Sciatic nerve (tissue), 2 donors: ENCODE measurements around the gene SINHCAF. TPM values are rescaled to one million over a fixed set of nuclear protein-coding genes. Genes with fewer than 3 reads are reported as not detected.

Source experiments
- ATAC-seq: fragments of 200-7000 bp; cut with Tn5 transposase; one replicate; pipeline ENCODE4 v1.9.1; 2020; ENCODE audit warnings: mild to moderate bottlenecking, moderate library complexity
- DNase-seq: peaks from one replicate; pipeline ENCODE4 v3.0.0-alpha.2; 2020; ENCODE audit warnings: low spot score
- intact Hi-C: fragments of 100-400 bp; cut with DNase I; formaldehyde crosslinking; loops from one replicate; pipeline ENCODE4 v1.14.2; 2022
- total RNA-seq: library from RNA; stranded (reverse); fragmentation: NEBNext Ultra II Directional; extraction: Animal tissue kit (Norgen Biotek cat#: 25700); gene quantifications from one replicate; pipeline ENCODE4 v1.2.1, GENCODE V29; 2021
- donor health status: DM: no; HTN: no; CAD: no.
- donor health status: DM: no; HTN: no; CAD: no.

Gene SINHCAF
- total RNA-seq, 1 donor from 2014 or later, result 12.4 TPM

DNA sequence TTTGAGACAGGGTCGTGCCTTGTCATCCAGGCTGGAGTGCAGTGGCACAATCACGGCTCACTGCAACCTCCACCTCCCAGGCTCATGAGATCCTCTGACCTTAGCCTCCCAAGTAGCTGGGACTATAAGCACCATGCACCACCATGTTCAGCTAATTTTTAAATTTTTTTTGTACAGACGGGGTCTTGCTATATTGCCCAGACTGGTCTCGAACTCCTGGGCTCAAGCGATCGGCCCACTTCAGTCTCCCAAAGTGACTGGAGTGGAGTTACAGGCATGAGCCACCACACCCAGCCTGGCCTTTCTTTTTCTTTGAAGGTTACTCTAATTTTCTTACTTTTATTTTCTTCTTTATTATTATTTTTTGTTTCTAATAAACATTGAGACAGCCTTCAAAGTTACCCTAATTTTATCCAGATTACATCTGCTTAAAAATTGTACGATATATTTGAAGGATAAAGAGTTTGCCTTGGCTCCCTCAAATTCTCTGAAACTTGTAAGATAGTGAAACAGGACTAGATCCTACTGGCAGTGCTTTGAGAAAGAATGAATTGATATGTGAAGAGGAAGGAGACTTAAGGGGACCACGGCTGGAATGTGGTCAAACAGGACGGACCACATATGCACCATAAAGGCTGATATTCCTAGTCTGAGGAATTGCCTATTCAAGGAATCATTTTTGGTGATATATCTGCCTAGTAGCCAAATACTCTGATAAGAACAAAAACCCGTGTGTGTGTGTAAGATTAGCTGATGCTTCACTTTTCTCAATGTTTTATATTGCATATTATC lies 14.1 kb upstream of the SINHCAF start:
- no peak for DNase-seq
- intact Hi-C loops, result no loop called here
- ATAC-seq, result no peak

DNA sequence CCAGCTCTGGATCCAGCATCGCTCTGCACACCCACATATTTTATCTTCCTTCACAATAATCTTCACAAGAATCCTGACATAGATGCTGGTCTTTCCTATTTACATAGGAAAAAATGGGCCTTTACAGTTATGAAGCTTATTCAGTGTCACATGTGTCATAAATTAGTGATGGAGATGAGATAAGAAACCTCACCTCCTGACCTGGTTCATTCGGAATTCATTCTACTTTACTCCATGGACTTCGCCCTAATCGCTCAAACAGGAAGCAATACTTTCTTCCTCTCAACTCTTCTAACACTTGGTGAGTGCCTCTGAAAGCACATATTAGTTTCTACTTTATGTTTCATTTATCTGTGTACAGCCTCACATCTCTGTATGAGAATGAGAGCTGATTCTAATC lies 12.0 kb upstream of the SINHCAF start:
- ATAC-seq (no peak), DNase-seq (no peak)
- intact Hi-C loops, result no loop called here

DNA sequence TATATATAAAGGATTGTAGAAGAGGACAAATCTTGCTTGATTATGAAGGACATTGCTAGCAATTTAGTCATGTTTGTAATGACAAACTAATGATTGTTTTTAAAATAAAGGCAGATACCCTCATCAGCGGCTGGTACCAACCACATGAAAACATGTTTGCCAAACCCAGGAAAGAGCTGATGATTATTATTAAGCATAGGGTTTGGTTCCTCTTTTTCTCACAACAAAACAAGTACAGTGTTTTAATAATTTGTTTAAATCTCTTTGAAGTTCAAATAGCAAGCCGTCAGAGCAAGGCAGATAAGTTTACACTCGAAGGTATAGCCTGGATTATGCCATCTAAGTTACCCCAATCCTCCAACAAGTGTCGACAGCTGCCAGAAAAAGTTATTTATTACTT lies 5.3 kb upstream of the SINHCAF start:
- DNase-seq (no peak), ATAC-seq (no peak)
- intact Hi-C loops, result no loop called here

DNA sequence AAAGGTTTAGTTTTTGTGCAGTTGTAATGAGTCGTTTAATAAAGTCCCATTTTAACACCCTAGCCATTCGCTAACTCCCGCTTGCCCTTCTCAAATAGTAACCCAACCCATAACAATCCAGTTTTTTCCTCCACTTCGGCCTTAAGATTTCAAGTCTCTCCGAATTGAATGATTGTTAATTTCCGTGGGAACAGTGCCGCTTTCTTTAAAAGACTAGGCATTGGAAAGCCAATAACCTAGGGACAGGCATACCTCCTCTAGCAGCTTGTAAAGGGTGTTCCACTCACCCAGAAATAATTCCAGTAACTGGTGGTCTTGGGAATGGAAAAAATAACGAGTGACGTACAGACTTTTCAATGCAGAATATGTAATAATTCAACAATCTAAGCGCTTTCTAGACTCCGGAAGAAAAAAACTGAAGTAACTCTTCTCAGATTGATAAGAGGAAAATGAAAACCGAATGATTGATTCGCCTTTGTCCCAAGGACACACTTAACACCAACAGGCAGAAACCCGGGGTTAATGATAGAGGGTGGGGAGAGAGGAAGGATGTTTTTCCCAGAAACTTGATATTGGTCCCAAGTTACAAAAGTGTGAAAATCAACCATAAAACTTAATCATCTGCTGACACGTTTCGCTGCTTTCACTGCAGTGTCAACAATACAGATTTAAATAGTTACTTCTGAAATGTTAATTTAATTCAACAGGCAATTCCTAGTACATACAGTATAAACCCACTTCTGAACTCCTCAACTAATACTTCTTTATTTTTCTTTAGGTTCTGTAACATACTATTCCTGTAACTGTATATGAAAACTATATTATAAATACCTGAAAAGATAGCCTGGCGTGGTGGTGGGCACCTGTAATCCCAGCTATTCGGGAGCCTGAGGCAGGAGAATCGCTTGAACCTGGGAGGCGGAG lies 1.0 kb upstream of the SINHCAF start:
- intact Hi-C loops, result no loop called here
- peak; percentile 1 for ATAC-seq
- DNase-seq, result no peak

DNA sequence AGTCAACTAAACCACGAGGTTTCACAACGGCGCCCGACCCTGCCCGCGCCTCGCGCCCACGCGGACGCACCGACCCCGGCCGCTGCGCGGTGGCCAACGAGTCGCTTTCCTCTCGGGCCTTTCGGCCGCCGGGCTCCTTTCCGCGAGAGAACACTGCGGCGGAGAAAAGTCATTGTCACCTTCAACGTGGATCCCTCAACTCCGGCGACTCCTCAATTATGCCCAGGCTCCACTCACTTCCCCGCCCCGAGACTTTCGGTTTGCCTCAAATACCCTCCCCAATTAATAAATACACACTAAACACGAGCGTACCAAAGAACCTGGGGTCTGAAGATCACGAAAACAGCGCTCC lies 450 bp downstream of the SINHCAF start:
- DNase-seq, result no peak
- ATAC-seq, result peak; percentile 29
- intact Hi-C loops, result no loop called here

DNA sequence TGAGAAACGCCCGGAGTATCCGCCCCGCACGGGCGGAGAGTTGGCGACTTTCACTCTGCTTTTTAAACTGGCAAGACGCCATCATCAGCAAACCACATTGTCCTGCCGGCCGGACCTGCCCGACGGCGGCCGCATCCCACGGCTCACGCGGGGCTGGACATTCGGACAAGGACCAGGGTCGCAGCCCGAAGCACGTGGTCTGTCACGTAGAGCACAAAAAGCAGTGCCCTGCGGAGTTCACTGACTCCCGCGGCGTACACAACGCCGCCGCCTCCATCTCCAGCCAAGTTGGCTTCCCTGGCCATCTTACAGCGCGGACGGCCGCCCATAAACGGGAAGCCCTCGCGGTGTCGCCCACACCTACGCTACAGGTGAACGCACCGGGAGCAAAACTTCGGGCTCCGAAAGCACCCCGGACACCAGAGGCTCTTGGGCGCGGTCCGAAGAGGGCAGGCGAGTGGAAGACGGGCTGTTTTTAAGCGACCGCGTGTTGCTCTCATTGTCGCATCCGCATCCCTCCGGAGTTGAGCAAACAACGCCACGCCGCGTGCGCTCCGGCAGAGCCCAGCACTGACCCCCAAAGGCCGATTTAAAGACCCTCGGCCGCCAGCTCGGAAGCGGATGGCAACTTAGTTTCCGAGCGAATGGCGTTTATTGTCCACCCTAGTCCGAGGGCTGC lies 966 bp downstream of the SINHCAF start:
- intact Hi-C loops, result no loop called here
- ATAC-seq, result peak; percentile 44
- peak; percentile 72 for DNase-seq

DNA sequence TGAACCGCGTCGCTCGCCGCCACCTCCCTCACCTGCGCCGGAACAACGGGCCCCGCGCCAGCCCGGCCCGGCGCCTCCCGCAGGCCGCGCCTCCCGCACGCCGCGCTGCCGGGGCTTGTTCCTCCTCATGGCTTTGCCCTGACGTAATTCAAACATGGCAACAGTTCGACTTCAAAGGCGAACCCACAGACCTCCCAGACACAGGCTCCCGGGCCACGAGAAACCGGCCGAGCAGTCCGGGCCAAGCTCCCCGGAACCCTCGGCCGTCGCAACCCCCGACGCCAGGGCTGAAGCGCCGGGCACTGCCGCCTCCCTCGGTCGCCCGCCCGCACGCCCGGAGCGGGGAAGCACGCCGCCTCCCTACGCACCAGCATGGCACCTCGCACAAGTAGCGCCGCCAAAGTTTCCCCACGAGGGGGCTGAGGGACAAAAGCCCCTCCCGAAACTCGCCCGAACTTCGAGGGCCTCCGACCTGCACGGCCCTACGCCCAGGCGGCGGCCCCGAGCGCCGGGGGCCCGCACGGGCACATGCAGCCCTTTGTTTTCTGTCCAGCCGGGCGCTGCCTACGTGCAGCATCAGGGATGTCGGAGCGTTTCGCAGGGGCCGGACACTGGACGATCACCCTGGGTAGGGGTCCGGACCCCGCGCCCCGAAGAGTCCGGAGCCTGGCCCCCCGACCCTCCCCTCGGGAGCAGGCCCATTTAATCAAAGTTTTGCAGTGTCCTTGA lies 1.7 kb downstream of the SINHCAF start:
- ATAC-seq (peak; percentile 34), DNase-seq (peak; percentile 74)
- intact Hi-C loops, result no loop called here

DNA sequence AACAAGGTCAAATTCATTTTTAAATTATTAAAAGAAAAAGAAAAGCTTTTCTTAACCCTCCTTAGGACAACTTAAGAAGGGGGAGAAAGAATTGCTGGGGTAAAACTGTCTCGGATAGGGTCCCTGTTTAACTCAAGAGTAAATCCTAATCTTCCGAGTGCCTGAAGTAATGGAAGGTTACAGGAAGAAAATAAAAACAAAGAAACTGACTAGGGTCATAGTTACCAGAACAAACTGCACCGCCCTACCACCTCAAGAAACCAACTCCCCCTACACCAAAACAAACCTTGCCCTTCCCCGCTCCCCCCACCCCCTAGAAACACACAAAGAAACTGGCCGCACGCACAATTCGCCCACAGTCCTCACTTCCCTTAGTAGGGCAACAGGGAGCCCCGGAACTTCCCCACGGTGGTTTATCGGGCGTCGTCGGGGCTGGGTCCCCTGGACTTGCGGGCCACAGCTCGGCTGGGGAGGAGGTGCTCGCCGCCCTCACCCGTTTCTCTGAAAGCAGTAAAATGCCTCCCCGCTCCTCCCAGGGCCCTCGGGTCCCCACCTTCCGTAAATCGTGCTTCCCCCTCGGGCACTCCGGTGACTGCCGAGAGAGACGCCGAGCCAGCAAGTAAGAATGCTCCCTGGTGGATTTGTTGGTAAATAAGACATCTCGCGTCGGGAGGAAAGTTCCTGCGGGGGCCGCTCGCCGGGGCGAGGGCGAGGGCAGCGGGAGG lies 2.4 kb downstream of the SINHCAF start:
- no peak for ATAC-seq
- DNase-seq, result peak; percentile 68
- intact Hi-C loops, result no loop called here

DNA sequence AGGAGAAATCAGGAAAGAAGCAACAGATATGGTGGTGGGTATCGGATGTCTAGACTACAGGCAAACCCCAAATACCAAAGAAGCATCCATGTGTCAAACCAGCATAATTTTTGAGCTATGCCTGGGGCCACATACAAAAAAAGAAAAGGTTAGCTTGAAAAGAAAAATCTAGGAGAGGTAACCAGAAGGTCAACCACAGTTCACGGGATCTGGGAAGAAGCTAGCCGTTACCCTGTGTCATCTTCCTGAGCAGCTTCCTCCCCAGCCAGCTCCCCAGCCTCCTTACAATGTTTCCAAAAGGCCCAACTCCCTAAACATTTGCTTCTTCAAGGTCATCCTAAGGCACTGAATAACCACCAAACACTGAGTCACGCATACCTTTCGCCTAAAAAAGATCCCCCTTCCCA lies 3.1 kb downstream of the SINHCAF start:
- ATAC-seq, result no peak
- no peak for DNase-seq
- intact Hi-C loops, result no loop called here

DNA sequence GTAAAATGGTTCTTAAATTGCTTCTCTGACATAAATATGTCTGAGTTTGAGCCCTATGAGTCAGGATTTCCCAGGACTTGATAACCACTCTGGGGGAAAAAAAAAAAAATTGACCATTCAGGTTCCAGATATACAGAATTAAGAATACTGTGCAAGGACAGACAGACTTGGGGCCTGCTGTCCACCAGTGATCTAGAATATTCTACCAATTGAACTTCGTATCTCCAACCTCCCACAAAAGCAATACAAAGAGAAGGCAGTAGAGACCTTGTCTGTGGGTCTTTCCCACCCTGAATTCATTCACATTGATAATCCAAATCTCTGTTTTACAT lies 4.1 kb downstream of the SINHCAF start:
- intact Hi-C loops, result no loop called here
- no peak for DNase-seq
- no peak for ATAC-seq

DNA sequence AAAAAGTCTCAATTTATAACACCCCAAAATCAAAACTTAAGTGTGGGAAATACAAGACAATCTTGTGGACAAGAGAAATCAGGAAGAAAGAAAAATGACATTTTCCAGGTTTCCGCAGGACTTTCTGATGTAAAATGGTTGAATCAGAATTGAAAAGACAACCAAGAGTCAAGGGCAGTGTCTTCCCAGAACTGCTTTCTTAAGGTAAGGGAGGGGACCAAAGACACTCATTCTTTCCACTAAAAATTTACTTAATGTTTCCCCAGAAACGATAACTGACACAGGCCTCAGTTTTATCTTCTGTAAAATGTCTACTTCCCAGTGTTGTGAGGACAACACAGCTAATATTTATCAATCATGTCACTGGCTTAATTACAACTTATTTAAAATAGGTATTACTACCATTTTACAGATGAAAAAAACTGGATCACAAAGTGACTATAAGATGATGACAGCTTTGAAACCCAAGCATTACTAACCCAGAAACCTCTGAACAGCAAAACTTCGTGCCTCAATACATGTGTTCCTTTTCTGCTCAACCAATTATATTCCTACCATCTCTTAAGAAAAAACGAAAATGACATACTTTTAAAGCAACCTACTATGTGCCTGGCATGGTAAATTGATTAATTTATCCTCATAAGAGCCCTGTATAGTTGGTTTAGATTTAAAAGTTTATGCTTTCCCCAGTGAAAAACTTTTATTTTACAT lies 4.6 kb downstream of the SINHCAF start:
- intact Hi-C loops, result no loop called here
- ATAC-seq (no peak), DNase-seq (no peak)

DNA sequence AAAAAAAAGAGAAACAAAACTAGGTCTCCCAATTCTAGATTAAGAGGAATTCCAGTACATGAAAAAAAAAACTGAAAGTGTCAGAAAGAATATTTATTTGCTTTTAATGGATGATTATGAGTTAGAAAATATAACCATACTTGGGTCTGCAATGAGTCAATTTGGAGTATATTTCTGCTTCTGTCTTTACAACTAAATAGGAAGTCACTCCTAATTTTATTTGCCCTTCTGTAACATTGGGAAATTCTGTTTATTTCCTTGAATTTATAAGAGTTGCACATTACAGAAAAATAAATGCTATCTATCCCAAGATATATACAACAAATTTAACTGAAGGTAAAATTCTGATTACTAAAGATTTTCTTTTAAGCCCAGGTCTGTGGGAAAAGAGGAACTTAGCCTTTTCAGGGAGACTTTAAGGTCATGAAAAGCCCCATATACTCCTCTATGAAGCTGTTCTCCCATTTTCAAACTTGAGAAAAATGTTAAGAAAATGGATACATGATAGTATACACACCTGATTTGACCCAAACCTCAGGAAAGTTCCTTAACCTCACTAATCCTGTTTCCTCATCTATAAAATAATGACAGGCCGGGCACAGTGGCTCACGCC lies 7.2 kb downstream of the SINHCAF start:
- intact Hi-C loops, result no loop called here
- DNase-seq (no peak), ATAC-seq (no peak)

DNA sequence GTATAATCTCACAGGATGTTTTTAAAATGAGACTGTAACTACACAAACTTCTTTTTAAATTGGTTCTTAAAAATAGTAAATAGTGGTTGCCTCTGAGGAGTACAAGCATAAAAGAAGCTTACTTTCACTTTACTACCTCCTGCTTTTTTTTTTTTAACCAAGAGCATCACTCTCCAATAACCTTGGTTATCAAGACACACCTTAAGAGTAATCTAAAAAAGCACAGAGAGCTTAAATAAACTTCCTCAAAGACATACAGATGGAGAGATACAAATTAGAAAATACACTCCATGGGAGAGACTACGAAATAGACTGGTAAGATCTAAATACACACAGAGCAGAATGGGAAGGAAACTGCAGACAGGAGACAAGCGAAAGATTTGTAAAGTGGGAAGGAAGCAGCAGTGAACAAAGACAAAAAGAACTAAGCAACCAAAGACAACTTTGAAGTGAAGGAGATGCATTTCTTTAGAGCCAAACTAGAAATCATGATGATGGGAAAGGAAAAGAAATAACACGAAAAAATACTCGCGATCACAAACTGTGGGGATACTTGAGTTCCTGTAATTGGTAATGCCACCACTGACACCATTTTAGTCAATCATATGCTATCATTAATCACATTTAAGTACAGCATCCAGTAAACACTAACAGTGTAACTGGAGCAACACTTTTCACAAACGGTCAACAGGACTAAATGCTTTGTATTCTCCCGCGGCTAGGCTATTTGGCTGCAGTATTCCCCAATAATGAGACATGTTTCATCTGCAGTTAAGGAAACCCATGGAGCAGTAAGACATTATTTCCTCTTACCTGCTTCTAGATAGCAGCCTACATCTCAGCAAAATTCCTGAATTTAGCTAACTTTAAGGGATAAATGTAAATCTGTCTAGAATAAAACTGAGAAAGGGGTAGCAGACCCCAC lies 8.2 kb downstream of the SINHCAF start:
- intact Hi-C loops, result no loop called here
- ATAC-seq (peak; percentile 50), DNase-seq (no peak)

DNA sequence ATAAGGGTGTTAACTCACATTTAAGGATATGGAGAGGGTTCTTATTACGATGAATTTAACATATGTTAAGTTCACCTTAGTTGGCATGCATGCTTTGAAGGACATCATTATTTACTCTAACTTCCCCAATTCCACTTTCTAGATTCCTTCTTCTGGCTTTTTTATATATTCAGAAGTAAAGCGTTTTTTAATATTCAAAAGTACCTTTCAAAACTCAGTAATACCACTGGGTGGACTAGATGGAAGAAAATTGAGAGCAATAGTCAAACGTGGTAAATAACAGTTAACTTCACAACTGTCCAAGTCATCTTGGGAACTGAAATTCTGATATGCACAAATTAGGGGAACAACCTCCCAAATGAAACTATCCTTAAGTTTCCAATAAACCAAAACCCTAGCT lies 9.1 kb downstream of the SINHCAF start:
- intact Hi-C loops, result no loop called here
- ATAC-seq, result no peak
- no peak for DNase-seq

DNA sequence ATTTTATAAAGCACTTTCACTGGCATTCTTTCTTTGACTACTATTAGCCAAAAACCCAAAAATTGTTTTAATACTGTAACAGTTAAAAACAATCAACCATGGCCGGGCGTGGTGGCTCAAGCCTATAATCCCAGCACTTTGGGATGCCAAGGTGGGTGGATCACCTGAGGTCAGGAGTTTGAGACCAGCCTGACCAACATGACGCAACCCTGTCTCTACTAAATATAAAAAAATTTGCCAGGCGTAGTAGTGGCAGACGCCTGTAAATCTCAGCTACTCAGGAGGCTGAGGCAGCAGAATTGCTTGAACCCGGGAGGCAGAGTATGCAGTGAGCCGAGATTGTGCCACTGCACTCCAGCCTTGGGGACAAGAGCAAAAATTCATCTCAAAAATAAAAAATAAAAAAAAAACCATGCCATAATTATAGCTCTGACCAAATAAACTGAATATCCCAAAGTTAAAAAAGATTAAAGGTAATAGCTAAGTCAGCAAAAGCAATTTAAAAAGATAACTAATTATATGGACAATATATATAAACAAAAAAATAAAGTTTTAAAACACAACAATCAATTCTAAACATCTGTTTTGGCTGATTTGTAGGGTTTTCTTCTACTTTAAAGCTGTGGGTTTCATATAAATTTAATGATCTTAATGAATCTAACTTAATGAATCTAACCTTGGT lies 10.0 kb downstream of the SINHCAF start:
- intact Hi-C loops, result no loop called here
- DNase-seq, result no peak
- ATAC-seq, result no peak

DNA sequence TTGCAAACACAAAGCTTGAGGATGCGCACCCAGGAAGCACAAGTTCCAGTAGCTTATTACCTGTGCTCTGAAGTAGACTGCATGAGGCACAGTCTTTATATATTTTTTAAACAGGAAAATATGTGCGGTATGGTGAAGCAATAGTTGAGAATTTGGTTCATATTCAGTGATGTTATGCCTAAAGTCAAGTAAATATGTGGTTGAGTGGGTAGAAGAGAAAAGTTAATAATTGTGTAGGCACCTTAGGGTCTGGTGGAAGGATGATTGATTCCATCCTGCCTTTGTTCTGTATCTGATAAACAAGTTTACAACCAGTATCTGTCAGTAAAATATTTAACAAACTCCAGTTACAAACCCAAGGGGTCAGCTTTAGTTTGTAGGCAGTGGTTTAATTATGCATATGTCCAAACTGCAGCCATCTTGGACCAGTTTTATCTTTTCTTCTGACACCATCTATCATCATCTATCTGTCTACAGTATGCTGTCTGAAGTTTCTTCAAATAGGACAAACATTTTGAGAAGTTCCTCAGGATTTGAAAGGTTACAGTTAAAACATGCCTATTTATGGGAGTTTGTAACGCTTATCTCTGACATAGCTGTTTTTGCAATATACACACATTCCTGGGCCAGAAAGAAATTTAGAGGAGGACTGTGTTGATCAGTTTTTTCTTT lies 10.8 kb downstream of the SINHCAF start:
- DNase-seq (no peak), ATAC-seq (no peak)
- intact Hi-C loops, result no loop called here
